Stimulated activated CD8-positive, alpha-beta memory T cell treated with anti-CD3 and anti-CD28 coated beads, Interleukin-2, amount 100 ng/mL, for 1 hour (primary cell): ENCODE data around the gene FBXL17.

Experiments
- DNase-seq, 2 donors: peaks; one replicate each; pipeline ENCODE4 v3.0.0-alpha.2; 2020; ENCODE audit warnings: low read depth in 2 of 2

The FBXL17 gene

DNA sequence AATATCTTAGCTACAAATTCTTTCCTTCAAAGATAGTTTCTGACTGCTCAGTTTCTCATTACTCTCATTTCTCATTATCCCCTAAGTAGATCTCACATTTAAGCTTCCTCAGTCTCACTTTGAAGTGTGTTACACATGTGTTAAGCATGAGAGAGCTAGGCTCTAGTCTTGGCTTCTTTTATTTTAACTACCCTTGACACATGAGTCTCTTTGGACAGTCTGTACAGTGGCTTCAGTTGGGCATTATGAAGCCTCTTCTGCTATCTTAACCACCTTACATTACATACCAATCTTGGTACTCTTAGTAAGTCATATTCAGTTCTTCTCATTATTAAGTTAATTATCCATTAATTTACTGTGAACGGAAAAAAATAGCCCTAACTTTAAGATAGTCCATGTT, 232.5 kb downstream of the FBXL17 start:
- DNase-seq, result no peak

DNA sequence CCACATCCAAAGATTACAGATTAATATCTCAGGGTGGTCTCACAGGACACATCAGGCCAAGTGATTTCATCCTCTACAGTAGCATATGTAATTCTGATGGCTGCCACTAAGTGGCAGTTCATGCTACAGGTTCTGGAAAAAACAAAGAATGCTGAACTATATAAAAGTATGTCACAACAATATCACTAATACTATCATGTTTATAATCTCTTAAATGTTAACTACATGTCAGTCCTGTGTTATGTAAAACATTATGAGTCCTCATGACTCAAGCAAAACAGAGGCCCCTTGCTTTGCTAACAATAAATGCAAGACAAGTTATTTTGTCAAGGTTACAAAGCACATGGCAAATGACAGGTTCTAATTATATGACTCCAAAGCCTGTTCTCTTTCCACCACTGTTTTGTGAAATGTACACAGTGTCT, 233.2 kb downstream of the FBXL17 start:
- DNase-seq, result no peak

DNA sequence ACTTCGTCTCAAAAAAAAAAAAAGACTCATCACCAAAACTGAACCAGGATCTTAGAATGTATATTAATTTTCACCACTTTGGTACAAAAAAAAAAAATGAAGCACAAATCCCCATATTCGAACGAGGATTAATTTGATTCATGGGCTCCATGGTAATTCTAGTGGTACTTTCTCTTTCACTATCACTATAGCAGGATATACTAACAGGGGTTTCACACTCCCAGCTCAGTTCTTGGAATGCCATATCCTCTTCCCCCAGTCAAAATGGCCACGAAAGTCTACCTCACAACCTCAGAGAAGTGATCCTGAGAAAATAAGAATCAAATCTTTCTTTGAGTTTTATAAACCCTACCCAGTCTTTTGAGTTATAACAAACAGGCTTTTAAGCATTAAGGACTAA, 235.7 kb downstream of the FBXL17 start:
- no peak for DNase-seq

DNA sequence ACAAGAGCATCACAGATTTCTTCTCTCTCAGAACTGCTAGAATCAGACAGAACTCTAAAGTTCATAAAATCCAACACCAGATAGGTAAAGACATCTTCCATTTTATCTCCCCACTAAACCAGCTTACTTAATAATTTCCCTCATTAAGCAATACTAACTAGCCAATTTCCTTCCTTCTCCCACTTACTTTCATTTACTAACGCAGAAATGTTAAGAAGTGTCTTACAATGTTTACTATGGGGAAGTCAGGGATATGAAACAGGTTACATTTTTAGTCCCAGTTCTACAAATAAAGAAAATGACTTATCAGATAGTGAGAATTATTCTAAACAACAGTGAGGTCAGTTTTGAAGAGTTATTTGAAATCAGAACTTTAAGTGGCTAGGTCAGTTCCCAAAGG, 236.5 kb downstream of the FBXL17 start:
- DNase-seq, result no peak

DNA sequence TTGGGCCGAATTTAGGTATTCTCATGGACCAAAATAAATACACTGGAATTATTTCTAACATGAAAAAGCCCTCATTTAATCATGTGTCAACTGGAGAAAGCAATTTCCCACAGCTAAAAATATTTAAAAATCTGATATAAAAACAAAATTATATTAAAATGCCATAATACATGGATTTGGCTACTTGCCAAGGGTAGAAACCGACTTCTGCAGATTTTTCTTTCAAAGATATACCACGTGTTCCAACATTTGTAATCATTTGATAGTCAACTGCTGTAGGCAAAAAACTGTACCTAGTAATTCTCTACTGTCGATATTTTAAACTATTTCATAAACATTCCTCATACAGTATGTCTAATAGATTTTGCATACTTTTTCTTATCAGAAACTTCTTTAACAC, 237.6 kb downstream of the FBXL17 start:
- no peak for DNase-seq

DNA sequence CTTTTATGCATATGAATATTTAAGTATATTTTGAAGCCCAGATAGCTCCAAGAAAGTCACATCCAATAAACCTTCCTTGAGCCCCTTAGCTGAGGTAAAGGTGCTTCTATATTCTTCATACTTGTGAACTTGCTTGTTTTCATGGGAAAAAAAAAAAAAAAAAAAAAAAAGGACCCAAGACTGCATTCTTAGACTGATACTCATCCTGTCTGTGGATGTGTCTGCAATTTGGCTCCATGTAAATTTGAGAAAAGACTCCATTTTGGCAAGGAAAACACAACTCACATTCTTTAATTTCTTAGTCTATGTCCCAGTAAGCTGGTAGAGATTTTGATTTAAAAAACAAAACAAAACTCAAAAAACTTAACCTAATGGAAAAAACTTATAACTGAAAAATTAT, 238.3 kb downstream of the FBXL17 start:
- no peak for DNase-seq

DNA sequence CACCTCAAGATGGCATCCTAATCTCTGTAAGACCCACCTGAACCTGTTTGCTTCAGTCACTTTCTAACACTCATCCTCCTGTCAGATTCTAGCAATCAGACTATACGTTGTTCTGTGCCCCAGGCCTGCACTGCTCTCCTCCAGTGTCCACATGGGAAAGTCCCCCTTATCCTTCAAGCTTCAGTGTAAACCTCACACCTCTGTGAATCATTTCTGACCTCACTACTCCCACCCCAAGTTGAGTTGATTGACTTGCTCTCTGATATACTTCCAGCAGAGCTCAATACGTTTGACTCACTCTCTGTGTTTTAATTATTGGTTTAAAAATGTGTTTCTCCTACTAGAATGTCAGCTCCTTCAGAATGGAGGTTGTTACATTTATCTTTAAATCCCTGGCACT, 240.2 kb downstream of the FBXL17 start:
- no peak for DNase-seq

DNA sequence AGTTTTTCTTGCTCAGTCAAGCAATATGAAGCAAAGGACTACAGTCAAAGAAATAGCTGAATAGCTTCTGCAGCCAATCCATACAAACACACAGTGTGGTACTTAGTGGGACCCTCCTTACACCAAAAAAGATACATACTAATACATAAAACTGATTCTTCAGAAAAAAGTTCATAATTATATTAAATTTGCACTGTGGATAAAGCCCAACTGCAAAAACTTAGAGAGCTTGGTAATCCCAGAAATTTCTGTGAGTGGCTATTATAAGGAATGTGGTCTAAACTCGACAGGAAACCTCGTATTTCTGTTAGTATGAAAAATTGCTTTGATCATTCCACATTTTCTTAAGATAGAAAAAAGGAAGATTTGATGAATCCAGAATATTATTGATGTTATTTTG, 245.4 kb downstream of the FBXL17 start:
- DNase-seq, result no peak

DNA sequence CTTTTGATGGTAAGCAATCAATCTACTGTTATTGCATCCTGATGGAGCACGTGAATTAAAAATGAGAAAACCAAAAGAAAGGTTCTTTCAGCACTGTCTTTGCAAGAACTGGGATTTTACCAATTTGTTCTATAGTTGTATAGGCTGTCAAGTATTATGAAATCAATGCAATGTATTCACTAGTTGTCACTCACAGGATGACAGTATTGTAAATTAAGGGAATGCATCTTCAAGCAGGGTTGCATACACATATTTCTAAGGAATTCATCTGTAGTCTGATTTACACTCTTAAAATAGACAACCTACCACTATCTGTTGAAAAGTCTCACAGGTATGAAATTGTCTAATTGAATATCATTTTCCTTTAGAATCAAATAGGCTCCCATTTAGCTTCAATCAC, 252.8 kb downstream of the FBXL17 start:
- no peak for DNase-seq

DNA sequence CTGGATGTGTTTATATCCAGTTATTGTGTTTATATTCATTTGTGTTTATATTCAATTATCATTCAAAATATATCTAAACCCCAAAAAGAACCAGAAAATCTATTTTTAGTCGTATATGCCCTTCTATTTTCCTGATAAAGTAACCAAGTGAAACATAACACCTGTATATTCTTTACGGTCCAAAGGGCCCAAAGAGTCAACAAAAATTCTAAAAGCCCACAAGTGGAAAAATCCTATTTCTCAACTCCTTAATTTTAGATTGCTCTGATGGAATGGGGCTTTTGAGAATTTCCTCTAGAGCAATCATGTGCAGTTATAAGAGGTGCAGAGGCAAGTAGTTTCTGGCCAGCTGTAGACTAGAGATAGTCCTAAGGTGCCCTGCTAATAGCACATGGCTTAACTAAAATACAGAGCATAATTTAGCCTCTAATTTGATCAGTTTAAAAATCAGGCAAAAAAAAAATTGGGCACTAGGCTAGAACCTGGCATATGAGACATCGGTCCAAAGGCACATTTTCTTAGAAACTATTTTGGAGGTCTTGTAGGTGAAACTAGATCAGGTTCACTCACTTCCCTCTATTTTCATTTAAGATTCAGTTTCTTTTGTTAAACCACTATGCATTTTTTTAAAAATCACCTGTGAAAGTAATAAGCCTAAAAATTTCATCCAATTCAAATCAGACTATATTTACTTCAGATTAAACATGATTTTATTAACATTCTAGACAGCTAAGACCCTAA, 256.0 kb downstream of the FBXL17 start:
- no peak for DNase-seq

DNA sequence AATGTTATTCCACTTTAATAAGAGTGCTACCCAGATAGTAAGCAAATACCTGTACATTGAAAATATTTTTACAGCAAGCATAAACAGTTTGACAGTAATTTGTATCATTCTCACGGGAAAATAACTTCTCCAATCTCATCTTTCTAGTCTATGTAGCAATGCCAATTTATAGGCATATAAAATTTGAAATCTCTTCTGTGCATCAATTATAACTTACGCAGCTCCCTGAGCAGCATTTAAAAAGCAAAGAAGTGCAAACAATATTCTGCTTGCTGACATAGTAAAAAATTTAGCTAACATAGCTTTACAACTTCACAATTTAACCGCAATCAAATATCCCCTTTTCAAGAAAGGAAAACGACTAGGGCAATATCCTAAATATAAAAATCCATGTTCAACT, 257.3 kb downstream of the FBXL17 start:
- DNase-seq, result no peak

DNA sequence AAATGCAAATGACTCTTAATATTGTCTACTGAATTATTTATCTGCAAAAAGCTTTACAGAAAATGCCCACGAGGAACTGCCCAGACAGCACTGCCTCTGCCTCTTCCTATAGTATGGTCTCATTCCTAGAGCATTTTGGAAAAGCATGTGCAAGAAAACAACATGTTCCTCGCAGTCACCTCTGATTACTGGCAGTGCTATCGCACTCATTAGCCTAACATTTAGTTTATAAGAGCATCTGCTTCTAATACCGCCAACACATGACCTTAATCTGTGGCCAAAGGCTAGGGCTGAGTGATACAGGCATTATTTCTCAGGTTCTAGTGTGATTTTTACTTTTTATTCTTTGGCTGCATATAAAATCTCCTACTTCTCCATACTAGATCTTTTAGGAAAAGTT, 259.2 kb downstream of the FBXL17 start:
- no peak for DNase-seq

DNA sequence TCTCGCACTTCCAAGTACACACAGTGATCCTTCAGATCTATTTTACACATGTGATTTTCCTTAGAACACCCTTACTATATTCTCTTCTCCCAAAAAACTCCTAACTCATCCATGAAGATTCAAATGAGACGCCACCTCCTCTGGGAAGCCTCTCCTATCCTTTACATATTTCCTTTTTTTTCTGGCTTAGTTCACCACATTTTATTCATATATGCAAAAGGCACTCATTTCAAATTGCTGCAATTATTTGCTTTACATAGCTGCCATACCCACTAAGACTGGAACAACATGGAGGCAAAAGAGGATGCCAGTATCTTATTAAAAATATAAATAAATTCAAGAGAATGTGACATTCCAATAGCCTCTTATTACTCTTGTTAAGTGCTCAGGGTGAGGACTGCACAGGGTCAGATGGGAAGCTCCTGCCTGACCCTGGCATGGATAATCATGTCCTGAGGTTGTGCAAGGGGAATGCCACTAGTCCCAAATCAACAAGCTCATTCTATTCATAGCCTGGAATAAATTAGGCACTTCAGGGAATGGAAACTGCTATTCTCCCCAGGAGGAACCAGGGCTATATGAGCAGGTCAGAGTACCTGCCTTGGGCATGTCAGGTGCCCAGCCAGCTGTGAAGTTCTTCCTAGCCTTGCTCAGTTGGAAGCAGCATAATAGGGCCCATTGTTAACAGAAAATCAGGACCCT, 262.9 kb downstream of the FBXL17 start:
- DNase-seq, result no peak

DNA sequence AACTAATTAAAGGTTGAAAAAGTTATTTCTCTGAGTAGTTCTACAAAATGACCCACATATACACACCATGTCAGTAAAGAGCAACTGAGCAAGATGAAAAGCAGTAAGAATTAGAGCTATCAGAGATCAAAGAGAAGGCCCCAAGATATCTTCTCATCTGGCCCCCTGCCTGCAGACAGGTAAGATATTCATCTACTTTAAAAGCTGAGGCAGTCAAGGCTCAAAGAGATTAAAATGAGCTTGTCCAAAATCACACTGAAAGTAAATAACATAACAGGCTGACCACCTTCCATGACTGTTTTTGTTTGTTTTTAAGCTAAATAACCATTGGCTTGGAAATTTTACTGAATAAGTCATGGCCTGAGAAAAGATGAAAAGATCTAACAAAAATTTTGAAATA, 266.2 kb downstream of the FBXL17 start:
- DNase-seq, result no peak

DNA sequence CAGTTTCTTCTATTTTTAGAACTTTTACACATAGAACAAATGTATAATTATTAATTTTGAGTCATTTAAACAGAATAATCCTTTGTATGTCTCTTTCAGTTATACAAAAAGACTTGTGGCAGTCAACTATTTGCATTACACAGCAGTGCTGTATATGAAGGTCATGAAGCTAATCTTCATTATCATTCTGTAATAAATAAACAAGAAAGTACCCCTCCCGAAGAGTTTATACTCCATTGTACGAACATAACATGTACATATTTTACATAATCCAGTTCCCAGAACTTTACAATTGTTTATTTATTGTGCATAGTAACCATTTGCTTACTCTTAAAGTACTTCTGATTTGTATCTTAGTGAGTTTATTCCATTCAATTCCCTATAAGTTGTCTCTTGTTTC, 267.9 kb downstream of the FBXL17 start:
- no peak for DNase-seq

DNA sequence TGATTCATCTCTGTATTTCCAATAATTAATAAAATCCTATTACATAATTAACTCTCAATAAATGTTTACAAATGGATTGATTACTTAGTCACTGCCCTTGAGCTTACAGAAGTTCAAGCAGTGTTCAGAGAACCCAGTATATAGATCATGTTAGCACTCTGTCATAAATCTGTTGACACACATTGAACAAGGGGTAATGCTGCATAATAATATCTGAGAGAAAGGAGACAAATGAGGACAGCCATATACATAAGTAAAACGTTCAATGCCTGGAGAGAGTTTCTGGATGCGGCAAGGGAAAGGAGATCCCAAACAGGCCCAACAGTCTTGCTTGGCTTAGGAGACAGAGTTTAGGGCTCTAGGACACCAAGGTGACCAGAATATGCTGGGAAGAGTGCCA, 270.2 kb downstream of the FBXL17 start:
- no peak for DNase-seq

DNA sequence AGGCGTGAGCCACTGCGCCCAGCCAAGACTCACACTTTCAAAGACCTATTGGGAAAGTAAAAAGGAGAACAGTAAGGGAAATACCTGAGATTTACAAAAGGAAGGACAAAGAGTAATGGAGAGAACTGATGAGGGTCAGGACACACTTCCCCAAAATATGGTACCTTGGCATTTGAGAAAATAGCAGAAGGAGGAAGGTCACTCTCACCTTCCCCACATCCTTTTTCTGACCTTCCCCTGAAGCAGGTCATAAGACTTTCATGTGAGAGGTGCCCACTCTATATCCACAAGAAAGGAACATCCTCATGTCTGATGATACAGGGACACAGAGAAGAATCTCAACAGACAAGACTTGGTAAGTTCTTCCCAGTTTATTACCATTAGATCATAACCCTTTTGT, 272.8 kb downstream of the FBXL17 start:
- no peak for DNase-seq

DNA sequence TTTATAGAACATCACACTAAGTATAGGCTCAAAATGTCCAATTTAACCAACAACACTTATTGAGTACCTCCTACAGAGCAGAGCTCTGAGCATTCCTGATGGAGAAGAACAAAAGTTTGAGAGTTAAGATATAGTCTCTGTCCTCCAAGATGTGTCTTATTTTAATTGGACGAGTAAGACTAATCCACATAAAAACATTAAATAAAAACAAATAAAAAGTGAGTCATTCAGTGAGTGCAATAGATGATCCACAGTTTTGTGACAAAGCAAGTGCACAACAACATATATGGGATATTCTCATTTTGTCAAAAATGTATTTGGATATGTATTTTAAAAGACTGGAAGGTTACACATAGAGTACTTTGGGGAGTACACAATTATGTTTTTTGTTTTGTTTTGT, 277.4 kb downstream of the FBXL17 start:
- DNase-seq, result no peak

DNA sequence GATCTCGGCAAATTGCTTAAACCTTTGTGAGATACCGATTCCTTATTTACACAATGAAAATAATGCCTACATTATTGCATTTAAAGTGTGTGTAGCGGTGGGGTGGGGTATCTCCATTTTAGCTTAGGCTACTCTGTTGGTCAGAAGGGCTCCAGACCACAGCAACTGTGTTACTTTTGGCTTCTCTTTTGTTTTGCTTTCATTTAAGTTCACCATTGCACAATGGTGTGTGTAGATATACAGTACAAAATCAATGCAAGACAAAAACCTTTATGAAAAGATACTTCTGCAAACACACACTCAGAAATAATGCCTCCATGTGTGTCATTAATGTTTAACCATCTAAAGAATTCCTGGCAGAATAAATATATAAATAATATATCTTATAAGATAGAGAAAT, 279.4 kb downstream of the FBXL17 start:
- no peak for DNase-seq

DNA sequence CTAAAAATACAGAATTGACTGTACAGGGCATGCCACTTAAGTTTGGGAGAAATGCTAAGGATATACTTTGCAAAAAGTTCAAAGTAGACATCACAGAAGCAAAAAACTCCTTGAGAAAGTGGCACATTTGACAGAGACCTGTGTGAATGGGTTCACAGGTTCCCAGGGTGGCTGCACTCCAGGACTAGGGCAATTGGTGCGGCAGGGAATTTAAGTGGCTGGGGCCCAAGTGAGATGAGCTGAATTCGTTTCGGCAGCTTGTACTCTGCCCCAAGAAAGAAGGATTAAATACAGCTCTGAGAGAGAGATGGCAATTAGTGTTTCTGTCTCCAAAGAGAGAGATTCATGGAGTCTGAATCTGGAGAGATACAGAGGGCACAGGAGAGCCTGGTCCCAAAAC, 280.1 kb downstream of the FBXL17 start:
- DNase-seq, result no peak

DNA sequence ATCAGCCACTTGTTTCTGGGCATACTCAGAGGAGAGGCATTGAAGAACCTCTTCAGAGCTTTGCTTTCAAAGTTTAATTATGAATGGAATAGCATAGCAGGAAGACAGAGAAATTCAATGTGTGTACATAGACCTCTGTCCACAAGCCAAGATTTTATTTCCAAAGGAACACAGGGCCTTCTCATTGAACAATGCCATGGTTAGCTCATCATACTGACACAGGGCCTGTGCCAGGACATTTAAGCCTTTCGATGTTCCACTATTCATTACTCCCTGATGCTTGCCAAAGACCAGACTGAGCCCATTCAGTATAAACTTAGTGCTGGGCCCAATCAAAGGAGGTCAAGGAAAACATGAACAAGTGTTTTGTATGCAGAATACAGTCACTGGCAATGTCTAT, 280.8 kb downstream of the FBXL17 start:
- no peak for DNase-seq

DNA sequence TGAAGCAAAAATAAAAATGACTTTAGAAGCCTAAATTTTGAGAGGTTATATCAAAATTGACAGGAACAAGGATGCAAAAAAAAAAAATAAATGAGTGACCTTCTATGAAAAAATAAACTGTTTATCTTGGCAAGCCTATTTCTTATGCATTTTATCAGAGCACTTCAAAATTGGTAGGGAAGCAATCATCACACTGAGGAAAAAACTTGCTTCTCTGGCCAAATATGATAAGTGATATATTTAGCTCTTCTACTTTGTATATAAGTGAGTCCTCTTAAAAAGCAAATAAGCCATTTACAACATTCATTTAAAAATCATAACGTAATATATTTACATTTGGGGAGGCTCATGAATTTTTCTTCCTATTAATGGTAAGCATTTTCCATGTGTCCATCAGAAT, 287.1 kb downstream of the FBXL17 start:
- DNase-seq, result no peak

DNA sequence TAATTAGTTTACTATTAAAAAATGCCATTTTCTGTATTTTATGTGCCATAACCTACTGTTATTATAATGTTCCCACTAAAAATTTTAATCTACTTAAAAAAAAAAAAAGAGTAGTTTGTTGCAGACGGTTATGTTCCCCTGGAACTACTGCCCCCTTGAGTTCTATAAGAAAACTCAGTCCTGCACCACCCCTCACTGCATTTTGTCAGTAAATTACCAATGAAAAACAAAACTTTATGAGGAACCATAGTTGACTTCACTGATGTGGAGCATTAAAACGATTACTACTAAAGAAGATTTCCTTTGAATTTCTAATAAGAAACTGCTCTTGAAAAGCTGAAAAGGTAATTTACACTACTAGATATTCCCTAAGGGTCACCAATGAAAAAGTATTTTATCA, 288.7 kb downstream of the FBXL17 start:
- DNase-seq, result no peak

DNA sequence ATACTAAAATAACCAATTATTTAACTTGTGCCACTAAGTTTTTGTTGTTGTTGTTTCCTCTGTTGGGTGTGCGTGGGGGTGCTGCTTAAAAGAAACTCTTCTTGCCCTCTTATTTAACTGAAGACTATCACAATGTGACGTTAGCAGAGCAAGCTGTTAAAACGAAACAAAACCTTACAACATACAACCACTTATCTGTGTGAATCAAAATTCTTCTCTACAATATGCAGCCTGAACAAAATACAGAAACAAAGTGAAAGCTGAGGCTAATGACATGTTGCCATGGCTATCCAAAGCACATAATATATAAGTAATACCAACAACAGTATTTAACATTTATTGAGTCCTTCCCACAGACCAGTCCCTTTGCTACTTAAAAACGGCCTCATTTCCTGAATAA, 291.0 kb downstream of the FBXL17 start:
- DNase-seq, result no peak
